EL (cell line): ENCODE measurements around the gene MMD2.
"Not testable (repeated sequence)": the region's sequence is repeated elsewhere in the genome, so short reads cannot be mapped to it uniquely, and the experiment has no call there.

Experiments used
- DNase-seq: peaks from one replicate; pipeline ENCODE4 v3.0.0-alpha.2; 2016

Gene MMD2

GRCh38 chr7:4958477-4959301 is at the start of gene MMD2:
TSS of gene MMD2 (minus strand) at chr7:4959187. CDS start at chr7:4959017, 170 bp downstream.
- no peak for DNase-seq

GRCh38 chr7:5005066-5005465 is 46.1 kb upstream of the MMD2 start:
- no peak for DNase-seq

GRCh38 chr7:5001911-5002310 is 42.9 kb upstream of the MMD2 start:
- no peak for DNase-seq

GRCh38 chr7:5001003-5001402 is 42.0 kb upstream of the MMD2 start:
- DNase-seq: no peak

- DNase-seq: no peak
These were observed 40.5 kb upstream of the MMD2 start for GRCh38 chr7:4999369-4999950.

- no peak for DNase-seq
These were observed 39.9 kb upstream of the MMD2 start for GRCh38 chr7:4998910-4999309.

GRCh38 chr7:4998244-4998643 is 39.3 kb upstream of the MMD2 start:
- no peak for DNase-seq

GRCh38 chr7:4996696-4997222 is 37.8 kb upstream of the MMD2 start:
- no peak for DNase-seq

- DNase-seq: no peak
These were observed 36.5 kb upstream of the MMD2 start for GRCh38 chr7:4995429-4995969.

- DNase-seq: no peak
These were observed 34.5 kb upstream of the MMD2 start for GRCh38 chr7:4993471-4993870.

- not testable (repeated sequence) for DNase-seq
These were observed 23.8 kb upstream of the MMD2 start for GRCh38 chr7:4982741-4983140.

GRCh38 chr7:4981295-4981890 is 22.4 kb upstream of the MMD2 start:
- DNase-seq: not testable (repeated sequence)

- DNase-seq: not testable (repeated sequence)
These were observed 16.6 kb upstream of the MMD2 start for GRCh38 chr7:4975626-4976025.

GRCh38 chr7:4973728-4974198 is 14.8 kb upstream of the MMD2 start:
- DNase-seq: peak; percentile 93

GRCh38 chr7:4972446-4972845 is 13.5 kb upstream of the MMD2 start:
- not testable (repeated sequence) for DNase-seq

GRCh38 chr7:4965295-4966022 is 6.5 kb upstream of the MMD2 start:
- no peak for DNase-seq

GRCh38 chr7:4964506-4964905 is 5.5 kb upstream of the MMD2 start:
- DNase-seq: no peak

GRCh38 chr7:4962872-4963775 is 4.1 kb upstream of the MMD2 start:
- DNase-seq: no peak

- no peak for DNase-seq
These were observed 1.4 kb upstream of the MMD2 start for GRCh38 chr7:4960363-4960762.

- DNase-seq: no peak
These were observed 906 bp upstream of the MMD2 start for GRCh38 chr7:4959893-4960292.

- no peak for DNase-seq
These were observed 319 bp upstream of the MMD2 start for GRCh38 chr7:4959306-4959705.
